ENCODE results near the gene PAX9. TPM values are rescaled to one million over a fixed set of nuclear protein-coding genes. Genes with fewer than 3 reads are reported as not detected.

The PAX9 gene
- total RNA-seq, 1 donor from 2014 or later, result not detected

GRCh38 chr14:36655571-36655962 is 6.1 kb upstream of the PAX9 start:
- H3K4me1 Mint-ChIP-seq (ENCODE audit: unreplicated experiment), result peaks cover 19% of the 10 kb centered on the region
- no peaks in the 10 kb centered on the region for H3K9me3 Mint-ChIP-seq (ENCODE audit: unreplicated experiment)
- TF ChIP-seq CTCF (IDR thresholded peaks at IDR 0.05; ENCODE audit: unreplicated experiment), result no peak
- no peak for DNase-seq (ENCODE audit: low spot score)
- no peaks in the 10 kb centered on the region for H3K36me3 Mint-ChIP-seq (ENCODE audit: low read depth, unreplicated experiment)
- H3K27ac Mint-ChIP-seq (ENCODE audit: unreplicated experiment), result no peak overlapping the region
- no peak overlapping the region for H3K4me3 Mint-ChIP-seq (ENCODE audit: unreplicated experiment)
- H3K27me3 Mint-ChIP-seq (ENCODE audit: unreplicated experiment), result peaks cover 25% of the 10 kb centered on the region

- H3K4me3 Mint-ChIP-seq (ENCODE audit: unreplicated experiment), result no peak overlapping the region
- peak; percentile 75 for DNase-seq (ENCODE audit: low spot score)
- H3K36me3 Mint-ChIP-seq (ENCODE audit: low read depth, unreplicated experiment), result no peaks in the 10 kb centered on the region
- peaks cover 29% of the 10 kb centered on the region for H3K27me3 Mint-ChIP-seq (ENCODE audit: unreplicated experiment)
- no peak overlapping the region for H3K27ac Mint-ChIP-seq (ENCODE audit: unreplicated experiment)
- no peaks in the 10 kb centered on the region for H3K9me3 Mint-ChIP-seq (ENCODE audit: unreplicated experiment)
- peaks cover 22% of the 10 kb centered on the region for H3K4me1 Mint-ChIP-seq (ENCODE audit: unreplicated experiment)
- peak; percentile 88 for TF ChIP-seq CTCF (IDR thresholded peaks at IDR 0.05; ENCODE audit: unreplicated experiment)
Measured at GRCh38 chr14:36655963-36656686, 5.5 kb upstream of the PAX9 start.

GRCh38 chr14:36656687-36657398 is 4.8 kb upstream of the PAX9 start:
- no peak overlapping the region for H3K4me3 Mint-ChIP-seq (ENCODE audit: unreplicated experiment)
- H3K36me3 Mint-ChIP-seq (ENCODE audit: low read depth, unreplicated experiment), result no peaks in the 10 kb centered on the region
- H3K9me3 Mint-ChIP-seq (ENCODE audit: unreplicated experiment), result no peaks in the 10 kb centered on the region
- no peak for DNase-seq (ENCODE audit: low spot score)
- H3K4me1 Mint-ChIP-seq (ENCODE audit: unreplicated experiment), result peaks cover 28% of the 10 kb centered on the region
- peaks cover 33% of the 10 kb centered on the region for H3K27me3 Mint-ChIP-seq (ENCODE audit: unreplicated experiment)
- H3K27ac Mint-ChIP-seq (ENCODE audit: unreplicated experiment), result no peak overlapping the region
- TF ChIP-seq CTCF (IDR thresholded peaks at IDR 0.05; ENCODE audit: unreplicated experiment), result no peak

- Mint-ChIP-seq H3K27ac (ENCODE audit: unreplicated experiment) (no peak overlapping the region), H3K4me3 (ENCODE audit: unreplicated experiment) (no peak overlapping the region), H3K27me3 (ENCODE audit: unreplicated experiment) (peaks cover 36% of the 10 kb centered on the region), H3K4me1 (ENCODE audit: unreplicated experiment) (peaks cover 33% of the 10 kb centered on the region), H3K36me3 (ENCODE audit: low read depth, unreplicated experiment) (no peaks in the 10 kb centered on the region), H3K9me3 (ENCODE audit: unreplicated experiment) (no peaks in the 10 kb centered on the region)
- DNase-seq (ENCODE audit: low spot score), result no peak
- TF ChIP-seq CTCF (IDR thresholded peaks at IDR 0.05; ENCODE audit: unreplicated experiment), result no peak
Measured at GRCh38 chr14:36657399-36658122, 4.1 kb upstream of the PAX9 start.
